ENCODE measurements around the gene MUC13. TPM values are rescaled to one million over a fixed set of nuclear protein-coding genes. Genes with fewer than 3 reads are reported as not detected.

Gene MUC13
- total RNA-seq, 1 experiment from 2014 or later: 0.13 TPM

DNA sequence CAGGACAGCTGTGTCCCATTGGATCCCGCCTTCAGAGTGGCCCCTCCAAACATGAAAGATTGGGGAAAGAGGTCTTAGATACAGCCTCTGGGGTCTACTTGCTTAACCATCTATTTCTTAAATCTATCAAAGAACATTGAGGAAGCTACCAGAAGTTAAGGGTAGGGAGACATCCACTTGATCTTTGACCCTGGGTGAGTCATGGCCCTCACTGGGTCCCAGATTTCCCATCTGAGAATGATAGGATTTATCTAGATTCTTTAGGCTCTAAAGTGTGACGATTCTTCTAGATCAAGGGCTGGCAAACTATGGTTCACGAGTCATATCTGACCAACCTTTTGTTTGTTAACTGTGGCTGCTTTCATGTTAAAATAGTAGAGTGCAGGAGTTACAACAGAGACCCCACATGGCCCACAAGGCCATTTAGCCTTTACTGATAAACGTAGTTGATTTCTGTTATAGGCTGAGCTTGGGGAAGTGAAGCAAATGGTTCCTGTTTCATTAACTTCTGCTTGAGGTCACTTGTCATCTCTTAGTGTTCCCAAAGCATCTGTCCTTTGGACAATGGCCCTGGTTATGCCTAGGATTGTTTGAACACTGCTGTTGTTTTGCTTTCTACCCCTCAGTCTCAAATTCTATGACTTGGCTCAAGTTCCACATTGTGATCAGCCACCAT, 8.0 kb downstream of the MUC13 start:
- TF ChIP-seq, protein P1, sequence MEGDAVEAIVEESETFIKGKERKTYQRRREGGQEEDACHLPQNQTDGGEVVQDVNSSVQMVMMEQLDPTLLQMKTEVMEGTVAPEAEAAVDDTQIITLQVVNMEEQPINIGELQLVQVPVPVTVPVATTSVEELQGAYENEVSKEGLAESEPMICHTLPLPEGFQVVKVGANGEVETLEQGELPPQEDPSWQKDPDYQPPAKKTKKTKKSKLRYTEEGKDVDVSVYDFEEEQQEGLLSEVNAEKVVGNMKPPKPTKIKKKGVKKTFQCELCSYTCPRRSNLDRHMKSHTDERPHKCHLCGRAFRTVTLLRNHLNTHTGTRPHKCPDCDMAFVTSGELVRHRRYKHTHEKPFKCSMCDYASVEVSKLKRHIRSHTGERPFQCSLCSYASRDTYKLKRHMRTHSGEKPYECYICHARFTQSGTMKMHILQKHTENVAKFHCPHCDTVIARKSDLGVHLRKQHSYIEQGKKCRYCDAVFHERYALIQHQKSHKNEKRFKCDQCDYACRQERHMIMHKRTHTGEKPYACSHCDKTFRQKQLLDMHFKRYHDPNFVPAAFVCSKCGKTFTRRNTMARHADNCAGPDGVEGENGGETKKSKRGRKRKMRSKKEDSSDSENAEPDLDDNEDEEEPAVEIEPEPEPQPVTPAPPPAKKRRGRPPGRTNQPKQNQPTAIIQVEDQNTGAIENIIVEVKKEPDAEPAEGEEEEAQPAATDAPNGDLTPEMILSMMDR (IDR thresholded peaks at IDR 0.05): no peak
- no peak for TF ChIP-seq SIN3A (IDR thresholded peaks at IDR 0.05; ENCODE audit: borderline replicate concordance, insufficient read depth, low read depth, low read length)
- TF ChIP-seq TCF7L2 (IDR thresholded peaks at IDR 0.05; ENCODE audit: low read depth, low read length): no peak
- TF ChIP-seq, protein P2, sequence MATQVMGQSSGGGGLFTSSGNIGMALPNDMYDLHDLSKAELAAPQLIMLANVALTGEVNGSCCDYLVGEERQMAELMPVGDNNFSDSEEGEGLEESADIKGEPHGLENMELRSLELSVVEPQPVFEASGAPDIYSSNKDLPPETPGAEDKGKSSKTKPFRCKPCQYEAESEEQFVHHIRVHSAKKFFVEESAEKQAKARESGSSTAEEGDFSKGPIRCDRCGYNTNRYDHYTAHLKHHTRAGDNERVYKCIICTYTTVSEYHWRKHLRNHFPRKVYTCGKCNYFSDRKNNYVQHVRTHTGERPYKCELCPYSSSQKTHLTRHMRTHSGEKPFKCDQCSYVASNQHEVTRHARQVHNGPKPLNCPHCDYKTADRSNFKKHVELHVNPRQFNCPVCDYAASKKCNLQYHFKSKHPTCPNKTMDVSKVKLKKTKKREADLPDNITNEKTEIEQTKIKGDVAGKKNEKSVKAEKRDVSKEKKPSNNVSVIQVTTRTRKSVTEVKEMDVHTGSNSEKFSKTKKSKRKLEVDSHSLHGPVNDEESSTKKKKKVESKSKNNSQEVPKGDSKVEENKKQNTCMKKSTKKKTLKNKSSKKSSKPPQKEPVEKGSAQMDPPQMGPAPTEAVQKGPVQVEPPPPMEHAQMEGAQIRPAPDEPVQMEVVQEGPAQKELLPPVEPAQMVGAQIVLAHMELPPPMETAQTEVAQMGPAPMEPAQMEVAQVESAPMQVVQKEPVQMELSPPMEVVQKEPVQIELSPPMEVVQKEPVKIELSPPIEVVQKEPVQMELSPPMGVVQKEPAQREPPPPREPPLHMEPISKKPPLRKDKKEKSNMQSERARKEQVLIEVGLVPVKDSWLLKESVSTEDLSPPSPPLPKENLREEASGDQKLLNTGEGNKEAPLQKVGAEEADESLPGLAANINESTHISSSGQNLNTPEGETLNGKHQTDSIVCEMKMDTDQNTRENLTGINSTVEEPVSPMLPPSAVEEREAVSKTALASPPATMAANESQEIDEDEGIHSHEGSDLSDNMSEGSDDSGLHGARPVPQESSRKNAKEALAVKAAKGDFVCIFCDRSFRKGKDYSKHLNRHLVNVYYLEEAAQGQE (IDR thresholded peaks at IDR 0.05; ENCODE audit: insufficient read depth in 1 of 2, low read depth in 2 of 2, low read length in 1 of 2): no peak
- no peak for TF ChIP-seq POLR2AphosphoS5 (IDR thresholded peaks at IDR 0.05; ENCODE audit: low read depth, low read length)
- POLR2A ChIA-PET: no interaction called here
- Histone ChIP-seq H3K27ac (ENCODE audit: low read length) (no peak overlapping the region), H3K36me3 (ENCODE audit: control insufficient read depth, insufficient read depth, low read length) (no peaks in the 10 kb centered on the region), H3K4me1 (ENCODE audit: control insufficient read depth, insufficient read depth, low read length) (no peaks in the 10 kb centered on the region), H3K4me3 (ENCODE audit: low read depth in 2 of 2, low read length in 2 of 2) (no peak overlapping the region), H3K9me3 (ENCODE audit: control insufficient read depth, insufficient read depth, low read depth, low read length) (no peaks in the 10 kb centered on the region), H3K27me3 (ENCODE audit: control insufficient read depth, insufficient read depth, low read length) (no peaks in the 10 kb centered on the region)
- CTCF ChIA-PET: no interaction called here
- DNase-seq (ENCODE audit: low read depth, low spot score): no peak
- in situ Hi-C loops (cut with HindIII; ENCODE audit: low pct_unique_long_range_greater_than_20kb, low sequenced_read_pairs): no loop called here
- ATAC-seq: no peak
- BruUV-seq (replicated peaks): no TSS peak
- intact Hi-C loops (cut with micrococcal nuclease; ENCODE audit: unreplicated experiment): loop anchor here (5.0 kb wide), 1 partner anchor 511 kb away; no protein-coding TSS in a partner anchor

DNA sequence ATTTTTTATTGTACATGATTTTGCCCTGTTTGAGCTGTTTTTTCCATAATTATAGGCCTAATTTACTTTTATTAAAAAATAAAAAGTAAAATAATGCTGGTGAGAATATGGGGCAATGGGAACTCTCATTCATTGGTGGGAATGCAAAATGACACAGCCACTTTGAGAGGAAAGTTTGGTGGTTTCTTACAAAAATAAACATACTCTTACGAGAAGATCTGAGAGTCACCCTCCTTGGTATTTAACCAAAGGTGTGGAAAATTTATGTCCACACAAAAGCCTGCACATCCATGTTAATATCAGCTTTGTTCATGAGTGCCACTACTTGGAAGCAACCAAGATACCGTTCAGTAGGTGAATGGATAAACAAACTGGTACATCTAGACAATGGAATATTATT, 9.8 kb downstream of the MUC13 start:
- in situ Hi-C loops (cut with HindIII; ENCODE audit: low pct_unique_long_range_greater_than_20kb, low sequenced_read_pairs) (no loop called here), intact Hi-C loops (cut with micrococcal nuclease; ENCODE audit: unreplicated experiment) (loop anchor here (5.0 kb wide), 1 partner anchor 513 kb away; no protein-coding TSS in a partner anchor)
- no TSS peak for BruUV-seq (replicated peaks)
- Histone ChIP-seq H3K27me3 (ENCODE audit: control insufficient read depth, insufficient read depth, low read length) (no peaks in the 10 kb centered on the region), H3K27ac (ENCODE audit: low read length) (no peak overlapping the region), H3K36me3 (ENCODE audit: control insufficient read depth, insufficient read depth, low read length) (no peaks in the 10 kb centered on the region), H3K4me1 (ENCODE audit: control insufficient read depth, insufficient read depth, low read length) (no peaks in the 10 kb centered on the region), H3K4me3 (ENCODE audit: low read depth in 2 of 2, low read length in 2 of 2) (no peak overlapping the region), H3K9me3 (ENCODE audit: control insufficient read depth, insufficient read depth, low read depth, low read length) (no peaks in the 10 kb centered on the region)
- POLR2A ChIA-PET: no interaction called here
- CTCF ChIA-PET: interaction anchor here (0.9 kb wide), 1 partner anchor 11 kb away, joined by 3 read pairs; no protein-coding TSS in a partner anchor
- DNase-seq (ENCODE audit: low read depth, low spot score): no peak
- ATAC-seq: no peak
- TF ChIP-seq TCF7L2 (IDR thresholded peaks at IDR 0.05; ENCODE audit: low read depth, low read length) (no peak), SIN3A (IDR thresholded peaks at IDR 0.05; ENCODE audit: borderline replicate concordance, insufficient read depth, low read depth, low read length) (no peak), POLR2AphosphoS5 (IDR thresholded peaks at IDR 0.05; ENCODE audit: low read depth, low read length) (no peak)
- TF ChIP-seq, protein P1 (IDR thresholded peaks at IDR 0.05): no peak
- TF ChIP-seq, protein P2 (IDR thresholded peaks at IDR 0.05; ENCODE audit: insufficient read depth in 1 of 2, low read depth in 2 of 2, low read length in 1 of 2): no peak

Measured in Panc1 (cell line).